PFSK-1 (cell line): ENCODE measurements around the gene RERE.

Experiments
- TAF1 ChIP-seq: IDR thresholded peaks from 2 replicates; pipeline ENCODE4 v1.6.1; 2012; ENCODE audit warnings: low read length, control low read depth, borderline replicate concordance; ENCODE audit not compliant: insufficient read depth
- TF ChIP-seq, protein P1 (sequence below), 2 experiments: IDR thresholded peaks; 2 replicates each; pipeline versions ENCODE4 v1.6.1 to v1.8.0; 2011 to 2012; ENCODE audit warnings: low read depth in 2 of 2, low read length in 2 of 2, control low read depth in 1 of 2, inconsistent platforms in 1 of 2, mild to moderate bottlenecking in 1 of 2, moderate library complexity in 1 of 2; ENCODE audit not compliant: insufficient read depth in 1 of 2

DNA sequence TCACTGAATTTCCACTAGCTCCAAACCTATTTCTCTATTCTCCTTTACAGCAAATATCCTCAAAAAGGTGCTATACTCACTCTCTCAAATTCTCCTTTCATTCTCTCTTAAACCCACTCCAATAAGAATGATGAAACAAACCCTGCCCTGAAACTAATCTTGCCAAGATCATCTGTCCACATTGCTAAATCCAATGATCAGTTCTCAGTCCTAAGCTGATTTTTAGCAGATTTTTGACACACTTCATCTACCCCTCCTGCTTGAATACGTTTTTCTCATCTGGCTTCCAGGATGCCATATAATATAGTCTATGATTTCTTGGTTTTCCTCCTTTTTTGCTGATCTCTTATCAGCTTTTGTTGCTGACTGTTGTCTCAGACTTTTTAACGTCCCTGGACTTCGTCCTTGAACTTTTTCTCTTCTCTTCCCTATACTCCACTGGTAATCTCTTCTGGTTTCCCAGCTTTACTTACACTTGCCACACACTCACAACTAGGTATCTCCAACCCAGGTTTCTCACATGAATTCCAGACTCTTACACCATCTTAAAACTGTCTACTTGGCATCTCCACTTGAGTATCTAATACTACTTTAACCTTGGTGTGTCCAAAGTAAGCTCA, 35.3 kb downstream of the RERE start:
- TF ChIP-seq, protein P1, sequence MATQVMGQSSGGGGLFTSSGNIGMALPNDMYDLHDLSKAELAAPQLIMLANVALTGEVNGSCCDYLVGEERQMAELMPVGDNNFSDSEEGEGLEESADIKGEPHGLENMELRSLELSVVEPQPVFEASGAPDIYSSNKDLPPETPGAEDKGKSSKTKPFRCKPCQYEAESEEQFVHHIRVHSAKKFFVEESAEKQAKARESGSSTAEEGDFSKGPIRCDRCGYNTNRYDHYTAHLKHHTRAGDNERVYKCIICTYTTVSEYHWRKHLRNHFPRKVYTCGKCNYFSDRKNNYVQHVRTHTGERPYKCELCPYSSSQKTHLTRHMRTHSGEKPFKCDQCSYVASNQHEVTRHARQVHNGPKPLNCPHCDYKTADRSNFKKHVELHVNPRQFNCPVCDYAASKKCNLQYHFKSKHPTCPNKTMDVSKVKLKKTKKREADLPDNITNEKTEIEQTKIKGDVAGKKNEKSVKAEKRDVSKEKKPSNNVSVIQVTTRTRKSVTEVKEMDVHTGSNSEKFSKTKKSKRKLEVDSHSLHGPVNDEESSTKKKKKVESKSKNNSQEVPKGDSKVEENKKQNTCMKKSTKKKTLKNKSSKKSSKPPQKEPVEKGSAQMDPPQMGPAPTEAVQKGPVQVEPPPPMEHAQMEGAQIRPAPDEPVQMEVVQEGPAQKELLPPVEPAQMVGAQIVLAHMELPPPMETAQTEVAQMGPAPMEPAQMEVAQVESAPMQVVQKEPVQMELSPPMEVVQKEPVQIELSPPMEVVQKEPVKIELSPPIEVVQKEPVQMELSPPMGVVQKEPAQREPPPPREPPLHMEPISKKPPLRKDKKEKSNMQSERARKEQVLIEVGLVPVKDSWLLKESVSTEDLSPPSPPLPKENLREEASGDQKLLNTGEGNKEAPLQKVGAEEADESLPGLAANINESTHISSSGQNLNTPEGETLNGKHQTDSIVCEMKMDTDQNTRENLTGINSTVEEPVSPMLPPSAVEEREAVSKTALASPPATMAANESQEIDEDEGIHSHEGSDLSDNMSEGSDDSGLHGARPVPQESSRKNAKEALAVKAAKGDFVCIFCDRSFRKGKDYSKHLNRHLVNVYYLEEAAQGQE (IDR thresholded peaks at IDR 0.05; ENCODE audit: insufficient read depth in 1 of 2, low read depth in 2 of 2, low read length in 2 of 2), result no peak
- TF ChIP-seq TAF1, result no peak
